ENCODE data around the gene HPCA.

The HPCA gene

DNA sequence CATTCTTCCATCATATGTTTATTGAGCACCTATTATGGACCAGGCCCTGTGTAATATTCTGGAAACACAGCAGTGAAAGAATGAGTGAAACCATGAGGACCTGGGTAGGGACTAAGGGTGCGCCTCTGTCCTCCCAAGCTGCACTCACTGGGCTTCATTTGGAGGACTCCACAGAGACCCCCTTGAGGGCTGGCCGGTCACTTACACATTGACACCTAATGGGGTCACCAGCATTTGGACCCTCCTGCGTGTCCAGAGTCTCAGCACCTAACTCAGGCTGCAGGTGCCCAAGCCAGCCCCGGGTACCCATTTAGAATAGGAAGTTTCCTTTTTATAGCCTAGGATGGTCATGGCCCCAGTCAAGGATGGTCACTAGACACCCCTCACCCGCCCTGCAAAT lies 12.8 kb upstream of the HPCA start:
- TF ChIP-seq YY1 (IDR thresholded peaks at IDR 0.05; ENCODE audit: low read depth) (no peak), EP300 (IDR thresholded peaks at IDR 0.05; ENCODE audit: borderline replicate concordance) (no peak), NFIC (IDR thresholded peaks at IDR 0.05) (no peak), ZBTB7A (IDR thresholded peaks at IDR 0.05; ENCODE audit: low read depth) (no peak), FOXM1 (IDR thresholded peaks at IDR 0.05; ENCODE audit: borderline replicate concordance, low read depth) (no peak), EGR1 (IDR thresholded peaks at IDR 0.05) (no peak), CEBPB (IDR thresholded peaks at IDR 0.05) (no peak), TCF12 (IDR thresholded peaks at IDR 0.05; ENCODE audit: low read depth) (no peak), RAD21 (IDR thresholded peaks at IDR 0.05; ENCODE audit: low read depth) (no peak), TAF1 (IDR thresholded peaks at IDR 0.05; ENCODE audit: low read depth) (no peak)
- TF ChIP-seq, protein P1, sequence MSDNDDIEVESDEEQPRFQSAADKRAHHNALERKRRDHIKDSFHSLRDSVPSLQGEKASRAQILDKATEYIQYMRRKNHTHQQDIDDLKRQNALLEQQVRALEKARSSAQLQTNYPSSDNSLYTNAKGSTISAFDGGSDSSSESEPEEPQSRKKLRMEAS (IDR thresholded peaks at IDR 0.05) = no peak
- TF ChIP-seq, protein P2, sequence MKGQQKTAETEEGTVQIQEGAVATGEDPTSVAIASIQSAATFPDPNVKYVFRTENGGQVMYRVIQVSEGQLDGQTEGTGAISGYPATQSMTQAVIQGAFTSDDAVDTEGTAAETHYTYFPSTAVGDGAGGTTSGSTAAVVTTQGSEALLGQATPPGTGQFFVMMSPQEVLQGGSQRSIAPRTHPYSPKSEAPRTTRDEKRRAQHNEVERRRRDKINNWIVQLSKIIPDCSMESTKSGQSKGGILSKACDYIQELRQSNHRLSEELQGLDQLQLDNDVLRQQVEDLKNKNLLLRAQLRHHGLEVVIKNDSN (IDR thresholded peaks at IDR 0.05) = no peak
- TF ChIP-seq, protein P3, sequence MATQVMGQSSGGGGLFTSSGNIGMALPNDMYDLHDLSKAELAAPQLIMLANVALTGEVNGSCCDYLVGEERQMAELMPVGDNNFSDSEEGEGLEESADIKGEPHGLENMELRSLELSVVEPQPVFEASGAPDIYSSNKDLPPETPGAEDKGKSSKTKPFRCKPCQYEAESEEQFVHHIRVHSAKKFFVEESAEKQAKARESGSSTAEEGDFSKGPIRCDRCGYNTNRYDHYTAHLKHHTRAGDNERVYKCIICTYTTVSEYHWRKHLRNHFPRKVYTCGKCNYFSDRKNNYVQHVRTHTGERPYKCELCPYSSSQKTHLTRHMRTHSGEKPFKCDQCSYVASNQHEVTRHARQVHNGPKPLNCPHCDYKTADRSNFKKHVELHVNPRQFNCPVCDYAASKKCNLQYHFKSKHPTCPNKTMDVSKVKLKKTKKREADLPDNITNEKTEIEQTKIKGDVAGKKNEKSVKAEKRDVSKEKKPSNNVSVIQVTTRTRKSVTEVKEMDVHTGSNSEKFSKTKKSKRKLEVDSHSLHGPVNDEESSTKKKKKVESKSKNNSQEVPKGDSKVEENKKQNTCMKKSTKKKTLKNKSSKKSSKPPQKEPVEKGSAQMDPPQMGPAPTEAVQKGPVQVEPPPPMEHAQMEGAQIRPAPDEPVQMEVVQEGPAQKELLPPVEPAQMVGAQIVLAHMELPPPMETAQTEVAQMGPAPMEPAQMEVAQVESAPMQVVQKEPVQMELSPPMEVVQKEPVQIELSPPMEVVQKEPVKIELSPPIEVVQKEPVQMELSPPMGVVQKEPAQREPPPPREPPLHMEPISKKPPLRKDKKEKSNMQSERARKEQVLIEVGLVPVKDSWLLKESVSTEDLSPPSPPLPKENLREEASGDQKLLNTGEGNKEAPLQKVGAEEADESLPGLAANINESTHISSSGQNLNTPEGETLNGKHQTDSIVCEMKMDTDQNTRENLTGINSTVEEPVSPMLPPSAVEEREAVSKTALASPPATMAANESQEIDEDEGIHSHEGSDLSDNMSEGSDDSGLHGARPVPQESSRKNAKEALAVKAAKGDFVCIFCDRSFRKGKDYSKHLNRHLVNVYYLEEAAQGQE (IDR thresholded peaks at IDR 0.05; ENCODE audit: low read depth) = no peak

DNA sequence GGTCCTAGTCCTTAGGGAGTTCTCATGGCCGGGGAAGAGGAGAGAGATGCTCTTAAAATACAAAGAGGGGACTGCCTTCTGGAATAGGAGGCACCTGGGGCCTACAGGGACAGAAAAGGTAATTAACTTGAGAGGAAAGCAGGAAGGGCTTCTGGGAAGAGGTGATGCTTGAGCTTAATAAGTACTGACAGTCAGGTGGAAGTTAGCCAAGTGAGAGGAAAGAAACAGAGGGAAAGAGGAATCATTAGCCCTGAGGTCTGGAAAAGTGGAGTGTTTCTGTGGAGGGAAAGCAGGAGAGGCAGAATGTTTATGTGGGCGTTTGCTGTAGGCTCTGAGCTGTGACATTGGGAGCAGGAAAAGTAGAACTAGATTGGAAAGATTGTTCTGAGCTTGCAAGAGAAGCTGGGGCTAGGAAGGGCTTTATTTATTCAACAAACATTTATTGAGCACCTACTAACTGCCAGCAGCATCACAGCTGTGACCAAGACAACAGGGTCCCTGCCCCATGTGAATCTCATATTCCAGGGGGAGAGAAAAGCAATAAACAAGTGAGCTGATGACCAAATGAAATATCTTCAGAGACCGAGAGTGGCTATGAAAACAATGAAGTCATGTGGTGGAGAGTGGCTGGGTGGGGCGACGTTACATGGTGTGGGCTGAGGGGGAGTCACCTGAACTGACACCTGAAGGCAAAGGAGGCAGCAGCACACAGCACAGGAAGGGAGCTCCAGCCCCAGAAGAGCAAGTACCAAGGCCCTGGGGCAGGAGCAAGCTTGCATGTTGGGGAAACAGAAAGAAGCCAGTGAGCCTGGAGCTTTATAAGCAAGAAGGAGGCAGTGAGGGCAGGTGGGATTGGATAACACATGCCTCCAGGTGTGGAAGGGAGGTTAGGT lies 11.2 kb upstream of the HPCA start:
- TF ChIP-seq CREB1 (IDR thresholded peaks at IDR 0.05; ENCODE audit: low read depth) (no peak), EP300 (IDR thresholded peaks at IDR 0.05; ENCODE audit: borderline replicate concordance) (no peak), NFIC (IDR thresholded peaks at IDR 0.05) (no peak), TCF12 (IDR thresholded peaks at IDR 0.05; ENCODE audit: low read depth) (no peak), TEAD4 (IDR thresholded peaks at IDR 0.05) (no peak), ZBTB7A (IDR thresholded peaks at IDR 0.05; ENCODE audit: low read depth) (no peak), FOXM1 (IDR thresholded peaks at IDR 0.05; ENCODE audit: borderline replicate concordance, low read depth) (no peak), EGR1 (IDR thresholded peaks at IDR 0.05) (no peak), RAD21 (IDR thresholded peaks at IDR 0.05; ENCODE audit: low read depth) (no peak), YY1 (IDR thresholded peaks at IDR 0.05; ENCODE audit: low read depth) (no peak), TAF1 (IDR thresholded peaks at IDR 0.05; ENCODE audit: low read depth) (no peak), CEBPB (IDR thresholded peaks at IDR 0.05) (no peak)
- TF ChIP-seq, protein P3 (IDR thresholded peaks at IDR 0.05; ENCODE audit: low read depth) = no peak
- TF ChIP-seq, protein P1 (IDR thresholded peaks at IDR 0.05) = no peak
- TF ChIP-seq, protein P2 (IDR thresholded peaks at IDR 0.05) = no peak

DNA sequence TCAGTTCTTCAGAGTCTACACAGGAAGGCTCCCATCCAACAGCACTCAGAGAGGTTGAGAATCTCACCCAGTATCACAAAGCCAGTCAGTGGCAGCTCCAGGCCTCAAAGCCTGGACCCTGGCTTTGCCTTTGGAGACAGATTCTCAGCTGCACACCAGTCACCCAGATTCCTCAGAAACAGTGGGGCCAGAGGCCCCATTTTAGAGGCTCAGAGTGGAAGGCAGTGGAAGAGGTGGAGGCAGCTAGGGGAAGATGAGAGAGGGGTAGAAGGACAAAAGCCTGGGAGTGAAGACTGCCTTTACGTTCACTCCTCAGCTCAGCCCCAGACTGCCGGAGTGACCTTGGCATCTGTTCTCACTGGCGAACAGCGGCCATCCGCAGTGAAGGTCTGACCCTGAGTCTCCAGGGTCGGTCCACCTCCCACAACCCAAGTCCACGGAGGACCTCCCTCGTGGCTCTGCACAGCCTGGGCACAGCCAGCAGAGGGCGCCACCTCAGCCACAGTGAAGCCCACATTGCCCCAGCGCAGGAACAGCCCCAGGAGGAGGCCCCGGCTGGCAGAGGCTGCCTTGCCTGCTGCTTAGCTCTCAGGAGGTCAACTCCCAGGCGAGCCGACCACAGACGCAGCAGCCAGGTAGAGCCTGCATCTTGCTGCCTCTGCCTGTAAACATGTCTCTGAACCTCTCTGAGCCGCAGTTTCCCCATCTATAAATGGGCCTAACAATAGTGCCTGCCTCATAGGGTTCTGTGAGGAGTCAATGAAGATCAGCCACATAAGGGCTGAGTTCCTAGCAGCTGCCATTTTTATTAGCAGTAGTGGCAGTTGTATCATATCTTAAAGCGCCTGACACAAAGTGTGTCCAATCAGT lies 9.7 kb upstream of the HPCA start:
- TF ChIP-seq CREB1 (IDR thresholded peaks at IDR 0.05; ENCODE audit: low read depth) (no peak), EP300 (IDR thresholded peaks at IDR 0.05; ENCODE audit: borderline replicate concordance) (no peak), CEBPB (IDR thresholded peaks at IDR 0.05) (no peak), ZBTB7A (IDR thresholded peaks at IDR 0.05; ENCODE audit: low read depth) (peak; percentile 41; the same call in 1 of the 2 replicates), YY1 (IDR thresholded peaks at IDR 0.05; ENCODE audit: low read depth) (no peak), RAD21 (IDR thresholded peaks at IDR 0.05; ENCODE audit: low read depth) (peak; percentile 63), EGR1 (IDR thresholded peaks at IDR 0.05) (no peak)
- TF ChIP-seq, protein P3 (IDR thresholded peaks at IDR 0.05; ENCODE audit: low read depth) = 0 out of 2 replicates have a peak, but pooled peaks have one; percentile 11
- TF ChIP-seq, protein P1 (IDR thresholded peaks at IDR 0.05) = 0 out of 2 replicates have a peak, but pooled peaks have one; percentile 46

Data from Ishikawa (cell line).